Stimulated activated CD8-positive, alpha-beta memory T cell treated with anti-CD3 and anti-CD28 coated beads, Interleukin-7, amount 100 ng/mL, for 1 hour (primary cell): ENCODE measurements around the gene CTIF.
A peak's percentile ranks its signal among the peaks of the same experiment; 100 is the strongest.

Source experiments
- DNase-seq, 2 donors: peaks; one replicate each; pipeline ENCODE4 v3.0.0-alpha.2; 2020; ENCODE audit warnings: low read depth in 2 of 2

CTIF gene

GRCh38 chr18:48667276-48668254, 128.7 kb downstream of the CTIF start:
- no peak for DNase-seq

GRCh38 chr18:48668466-48669179, 129.8 kb downstream of the CTIF start:
- no peak for DNase-seq

- no peak for DNase-seq
Observed at GRCh38 chr18:48669180-48669675, 130.4 kb downstream of the CTIF start.

- no peak for DNase-seq
Observed at GRCh38 chr18:48669991-48670750, 131.3 kb downstream of the CTIF start.

GRCh38 chr18:48670751-48671560, 132.1 kb downstream of the CTIF start:
- DNase-seq = no peak

GRCh38 chr18:48671561-48671945, 132.7 kb downstream of the CTIF start:
- no peak for DNase-seq

GRCh38 chr18:48672671-48673340, 134.0 kb downstream of the CTIF start:
- DNase-seq = no peak

GRCh38 chr18:48673456-48673852, 134.6 kb downstream of the CTIF start:
- no peak for DNase-seq

- no peak for DNase-seq
Observed at GRCh38 chr18:48673853-48674721, 135.3 kb downstream of the CTIF start.

GRCh38 chr18:48674758-48675351, 136.0 kb downstream of the CTIF start:
- DNase-seq = no peak

- DNase-seq = peak; percentile 55 to 70
Observed at GRCh38 chr18:48675352-48675761, 136.5 kb downstream of the CTIF start.

- DNase-seq = no peak
Observed at GRCh38 chr18:48675912-48676311, 137.1 kb downstream of the CTIF start.

GRCh38 chr18:48676346-48676745, 137.5 kb downstream of the CTIF start:
- DNase-seq = no peak

- peak; percentile 22 to 25 for DNase-seq
Observed at GRCh38 chr18:48676756-48677368, 138.0 kb downstream of the CTIF start.

- no peak for DNase-seq
Observed at GRCh38 chr18:48678237-48679115, 139.6 kb downstream of the CTIF start.

GRCh38 chr18:48679236-48679635, 140.4 kb downstream of the CTIF start:
- no peak for DNase-seq
